T-helper 2 cell (primary cell): ENCODE results near the gene COL6A2.
"Not testable (repeated sequence)": the region's sequence is repeated elsewhere in the genome, so short reads cannot be mapped to it uniquely, and the experiment has no call there.

ENCODE experiments used
- DNase-seq, 5 experiments: peaks; one replicate each; pipeline versions ENCODE4 v3.0.0 to v3.0.0-alpha.2; 2012 to 2022

Gene COL6A2

DNA sequence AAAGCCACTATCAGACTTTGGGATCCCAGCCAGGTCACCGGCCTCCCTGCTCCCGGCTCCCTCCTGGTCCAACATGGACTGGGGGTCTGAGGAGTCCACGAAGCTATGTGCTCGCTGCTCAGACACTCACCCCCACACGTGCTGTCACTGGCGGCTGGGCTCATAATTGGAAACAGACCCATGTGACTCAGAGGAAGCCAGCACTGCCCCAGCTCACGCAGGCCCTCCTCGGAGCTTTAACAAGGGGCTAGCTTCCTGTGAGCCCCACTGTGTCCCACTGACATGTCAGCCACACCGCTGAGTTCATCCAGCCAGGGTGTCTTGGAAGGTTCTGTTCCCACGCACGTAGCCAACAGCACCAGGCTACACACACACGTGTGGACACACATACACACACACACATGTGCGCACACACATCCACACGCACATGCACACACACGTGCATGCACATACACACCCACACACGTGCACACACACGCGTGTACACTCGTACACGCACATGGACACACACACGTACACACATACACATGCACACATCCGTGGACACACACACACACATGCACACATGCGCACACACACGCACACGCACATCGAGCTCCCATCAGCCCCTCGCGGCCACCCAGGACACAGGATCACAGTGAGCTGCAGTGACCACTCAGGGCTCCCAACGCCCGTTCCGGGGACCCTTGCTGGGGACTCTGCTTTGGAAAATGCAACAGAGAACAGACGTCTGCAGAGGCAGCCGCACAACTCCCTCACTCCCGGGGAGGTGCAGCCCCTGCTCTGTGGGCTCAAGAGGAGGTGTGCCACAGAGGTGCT, 18.4 kb upstream of the COL6A2 start:
- no peak for DNase-seq

DNA sequence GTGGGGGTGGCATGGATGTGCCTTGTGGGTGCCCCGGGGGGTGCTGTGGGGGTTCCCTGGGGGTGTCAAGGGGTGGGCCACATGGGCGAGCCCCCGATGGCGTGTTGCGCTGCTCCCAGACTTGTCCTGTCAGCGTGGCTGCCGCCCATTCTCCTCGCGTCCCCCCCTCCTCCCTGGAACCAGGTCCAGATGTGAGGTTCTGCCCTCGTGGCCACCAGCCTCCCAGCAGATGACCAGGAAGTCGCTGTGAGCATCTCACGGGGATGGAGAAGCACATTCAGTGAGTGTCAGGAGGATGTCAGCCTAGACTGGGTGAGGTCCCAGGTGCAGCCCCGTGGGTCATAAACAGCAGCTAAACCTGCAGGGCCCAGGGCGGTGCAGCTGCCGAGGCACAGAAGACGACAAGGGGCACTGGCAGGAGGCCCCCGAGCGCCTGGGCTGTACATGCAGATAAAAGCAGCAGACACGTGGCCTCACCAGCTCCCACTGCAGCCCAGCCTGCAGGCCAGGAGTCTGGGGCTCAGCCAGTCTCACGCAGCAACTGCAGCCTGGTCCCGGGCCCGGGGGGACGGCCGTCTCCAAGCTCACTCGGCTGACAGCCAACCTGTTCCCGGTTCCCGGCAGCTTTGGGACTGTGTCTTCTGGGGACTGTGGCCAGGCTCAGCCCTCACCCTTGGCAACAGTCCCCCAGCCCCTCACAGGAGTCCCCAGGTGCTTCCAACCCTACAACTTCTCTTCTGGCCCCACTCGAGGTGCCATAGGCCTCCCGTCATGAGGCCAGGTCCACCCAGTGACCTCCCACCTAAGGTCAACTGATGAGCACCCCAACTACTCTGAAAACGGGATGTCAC, 17.5 kb upstream of the COL6A2 start:
- DNase-seq, result no peak

DNA sequence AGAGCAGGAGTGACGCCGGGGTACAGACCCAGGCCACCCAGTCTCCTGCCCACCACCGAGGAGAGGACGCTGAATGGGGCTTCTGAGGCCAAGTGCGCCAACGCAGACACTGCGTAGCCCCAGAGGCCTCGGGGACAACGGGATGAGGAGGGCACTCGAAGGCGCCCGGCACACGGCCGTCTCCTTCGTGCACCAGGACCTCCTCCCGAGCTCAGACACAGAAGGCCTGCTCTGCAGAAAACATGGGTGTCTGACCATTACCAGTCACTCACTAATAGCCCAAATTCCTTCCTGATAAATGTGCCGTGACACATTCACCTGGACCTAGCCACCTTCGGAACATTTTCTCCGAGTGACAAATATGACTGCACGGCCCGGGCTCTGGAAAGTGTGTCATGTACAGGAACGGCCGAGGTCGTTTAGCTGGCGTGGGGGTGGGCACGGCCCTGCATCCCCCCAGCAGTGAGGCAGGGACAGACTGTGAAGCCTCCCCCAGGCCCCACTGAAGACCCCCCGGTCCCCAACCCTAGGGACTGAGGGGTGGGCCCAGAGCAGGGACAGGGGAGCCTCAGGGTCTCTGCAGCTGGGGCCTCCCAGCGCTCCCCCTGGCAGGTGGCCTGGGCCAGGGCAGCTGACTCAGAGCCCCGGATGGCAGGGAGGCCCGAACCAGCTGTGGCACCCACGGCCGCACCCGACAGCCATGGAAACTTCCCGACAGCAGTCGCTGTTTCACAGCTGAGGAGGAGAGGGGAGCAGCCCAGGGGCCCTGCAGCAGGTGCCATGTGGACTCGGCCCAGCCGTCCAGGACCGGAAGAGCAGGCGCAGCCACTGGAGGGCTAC, 16.7 kb upstream of the COL6A2 start:
- no peak for DNase-seq

DNA sequence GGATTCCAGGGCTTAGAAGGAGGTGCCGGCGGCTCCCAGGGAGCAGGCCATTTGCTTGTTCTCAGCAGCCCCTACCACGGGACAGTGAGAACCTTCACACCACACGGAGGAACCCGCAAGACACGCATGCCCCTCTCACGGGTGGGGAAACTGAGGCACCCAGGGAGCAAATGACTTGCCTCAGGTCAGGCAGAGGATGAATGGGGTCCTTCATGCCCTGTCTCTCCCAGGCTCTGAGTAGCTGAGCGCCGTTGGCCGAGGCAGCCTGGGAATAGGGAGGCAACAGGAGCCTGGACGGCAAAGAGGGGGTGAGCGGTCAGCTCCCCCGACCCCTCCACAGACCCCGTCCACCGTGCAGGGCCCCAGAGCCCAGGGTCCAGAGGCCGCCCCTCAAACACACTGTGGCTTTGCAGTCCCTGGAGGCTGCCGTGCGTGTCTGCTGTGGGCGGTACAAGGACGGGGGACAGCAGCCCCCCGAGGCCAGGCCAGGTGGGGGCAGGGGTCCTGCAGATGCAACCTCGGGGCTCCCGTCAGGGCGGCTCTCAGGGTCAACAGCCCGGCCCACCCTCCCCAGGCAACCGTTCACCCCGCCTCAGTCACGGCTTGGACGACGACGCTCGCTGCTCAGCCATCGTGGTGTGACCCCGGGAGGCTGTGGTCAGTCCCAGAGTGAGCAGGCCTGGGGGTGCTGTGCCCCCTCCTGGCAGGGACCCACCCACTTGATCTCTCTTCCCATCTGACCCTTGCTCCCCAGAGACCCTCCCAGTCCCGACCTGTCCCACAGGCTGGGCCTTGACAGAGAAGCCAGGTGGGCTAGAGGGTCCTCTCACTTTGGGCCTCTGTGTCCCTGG, 15.8 kb upstream of the COL6A2 start:
- DNase-seq, result no peak

DNA sequence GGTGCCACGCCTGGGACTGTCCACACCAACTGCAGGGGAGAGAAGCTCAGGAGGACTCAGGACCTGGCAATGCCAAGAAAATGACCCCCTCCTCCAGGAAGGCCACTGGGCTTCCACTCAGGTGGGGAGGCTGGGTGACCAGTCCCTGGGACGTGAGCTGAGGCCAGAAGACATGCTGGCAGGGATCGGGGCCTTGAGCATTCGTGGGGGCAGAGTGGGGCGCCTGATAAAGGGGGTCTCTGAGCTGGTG, 15.3 kb upstream of the COL6A2 start:
- no peak for DNase-seq

DNA sequence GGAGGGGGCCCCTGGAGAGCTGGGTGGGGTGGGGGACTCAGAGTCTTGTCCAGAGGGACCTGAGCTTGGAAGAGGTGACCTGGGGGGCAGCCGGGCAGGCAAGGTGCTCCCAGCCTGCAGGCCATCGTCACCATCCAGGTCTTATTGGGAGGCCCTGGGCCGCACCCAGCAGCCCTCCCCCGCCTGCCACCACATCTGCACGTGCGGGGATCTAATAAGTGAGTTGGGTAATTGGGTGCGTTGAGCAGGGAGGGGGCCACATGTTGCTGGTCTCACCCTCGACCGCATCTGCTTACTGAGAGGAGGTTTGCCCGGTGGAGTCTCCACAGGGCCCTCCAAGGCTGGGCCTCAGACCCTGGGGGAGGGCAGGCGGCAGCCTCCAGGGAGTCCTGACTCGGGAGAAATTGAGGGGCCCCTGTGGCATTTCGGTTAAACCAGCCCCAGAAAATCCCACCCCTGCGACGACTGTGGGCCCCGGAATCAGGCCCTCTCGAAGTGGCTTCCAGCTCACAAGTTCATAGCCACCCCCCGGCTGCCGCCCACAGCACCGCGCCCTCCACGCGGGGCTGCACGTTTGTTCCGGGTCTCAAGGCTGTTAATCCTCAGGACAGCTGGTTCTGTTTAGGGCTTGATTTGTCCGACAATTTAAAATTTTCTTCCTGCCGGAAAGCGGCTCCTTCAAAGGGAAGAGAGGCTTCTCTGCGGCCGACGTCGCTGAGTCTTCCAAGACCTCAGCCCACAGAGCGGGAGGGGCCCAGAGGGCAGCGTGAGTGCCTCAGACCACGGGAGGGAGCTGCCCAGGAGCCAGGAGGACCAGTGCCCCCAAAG, 14.7 kb upstream of the COL6A2 start:
- DNase-seq, result no peak

DNA sequence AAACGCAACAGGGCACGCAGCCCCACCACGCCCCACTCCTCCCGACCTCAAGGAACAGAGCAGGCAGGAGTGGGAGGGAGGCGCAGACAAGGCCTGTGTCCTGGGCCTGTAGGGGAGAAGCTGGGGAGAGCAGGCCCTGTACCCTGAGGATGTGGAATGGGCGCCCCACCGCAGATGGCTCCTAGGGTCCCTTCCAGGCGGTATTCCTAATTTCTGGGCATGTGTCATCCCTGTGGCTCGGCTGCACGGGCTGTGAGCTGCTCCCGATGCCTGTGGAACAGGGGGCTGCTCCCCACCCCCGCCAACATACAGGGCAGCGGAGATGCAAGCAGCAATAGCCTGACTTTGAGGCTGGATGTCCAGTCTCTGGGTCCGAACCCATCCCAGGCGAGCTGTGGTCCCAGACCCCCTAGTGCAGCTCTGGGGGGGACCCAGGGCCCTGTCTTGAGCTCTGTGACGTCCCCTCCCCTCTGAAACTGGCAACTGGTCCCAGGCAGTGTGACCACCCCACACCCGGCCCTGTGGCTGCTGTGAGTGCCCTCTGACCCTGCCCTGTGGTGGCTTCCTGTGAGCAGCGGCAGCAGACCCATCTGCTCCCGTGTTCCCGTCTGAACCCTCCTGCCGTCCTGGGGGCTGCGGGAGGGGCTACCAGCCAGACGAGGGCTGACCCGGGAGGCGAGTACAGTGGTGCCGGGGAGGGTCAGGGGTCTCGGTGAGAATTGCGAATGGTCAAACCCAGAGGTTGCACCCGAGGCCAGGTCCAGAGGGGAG, 13.9 kb upstream of the COL6A2 start:
- DNase-seq, result no peak

DNA sequence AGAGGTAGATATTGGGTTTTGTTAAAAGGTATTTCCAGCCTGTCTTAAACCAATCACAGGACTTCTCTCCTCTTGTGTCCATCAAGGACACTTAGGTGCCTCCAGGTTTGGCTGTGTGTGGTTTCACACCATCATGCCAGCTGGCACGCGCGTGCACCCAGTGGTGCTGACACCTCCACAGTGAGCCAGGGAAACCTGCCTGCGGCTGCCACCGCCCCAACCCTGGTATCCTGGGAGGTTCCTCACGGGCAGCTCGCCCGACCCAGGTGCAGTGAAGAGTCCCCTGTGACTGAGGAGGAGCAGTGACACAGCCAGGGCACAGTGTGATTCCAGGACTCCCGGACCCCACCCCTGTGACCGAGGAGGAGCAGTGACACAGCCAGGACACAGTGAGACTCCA, 13.2 kb upstream of the COL6A2 start:
- no peak for DNase-seq

DNA sequence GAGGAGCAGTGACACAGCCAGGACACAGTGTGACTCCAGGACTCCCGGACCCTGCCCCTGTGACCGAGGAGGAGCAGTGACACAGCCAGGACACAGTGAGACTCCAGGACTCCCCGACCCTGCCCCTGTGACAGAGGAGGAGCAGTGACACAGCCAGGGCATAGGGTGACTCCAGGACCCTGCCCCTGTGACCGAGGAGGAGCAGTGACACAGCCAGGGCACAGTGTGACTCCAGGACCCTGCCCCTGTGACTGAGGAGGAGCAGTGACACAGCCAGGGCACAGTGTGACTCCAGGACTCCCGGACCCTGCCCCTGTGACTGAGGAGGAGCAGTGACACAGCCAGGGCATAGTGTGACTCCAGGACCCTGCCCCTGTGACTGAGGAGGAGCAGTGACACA, 12.7 kb upstream of the COL6A2 start:
- not testable (repeated sequence) for DNase-seq

DNA sequence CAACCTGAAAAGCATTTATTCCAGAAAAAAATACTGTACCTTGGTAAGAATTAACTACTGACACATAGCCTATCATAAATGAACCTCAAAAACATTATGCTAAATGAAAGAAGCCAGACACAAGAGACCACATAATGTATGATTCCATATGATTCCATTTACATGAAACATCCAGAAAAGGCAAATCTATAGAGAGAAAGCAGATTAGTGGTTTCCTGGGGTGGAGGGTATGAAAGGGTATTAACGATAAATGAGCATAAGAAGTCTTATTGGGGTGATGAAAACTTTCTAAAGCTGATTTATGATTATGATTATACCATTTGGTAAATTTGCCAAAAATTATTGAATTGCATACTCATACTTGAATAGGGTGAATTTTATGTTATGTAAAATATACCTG, 10.3 kb upstream of the COL6A2 start:
- no peak for DNase-seq

DNA sequence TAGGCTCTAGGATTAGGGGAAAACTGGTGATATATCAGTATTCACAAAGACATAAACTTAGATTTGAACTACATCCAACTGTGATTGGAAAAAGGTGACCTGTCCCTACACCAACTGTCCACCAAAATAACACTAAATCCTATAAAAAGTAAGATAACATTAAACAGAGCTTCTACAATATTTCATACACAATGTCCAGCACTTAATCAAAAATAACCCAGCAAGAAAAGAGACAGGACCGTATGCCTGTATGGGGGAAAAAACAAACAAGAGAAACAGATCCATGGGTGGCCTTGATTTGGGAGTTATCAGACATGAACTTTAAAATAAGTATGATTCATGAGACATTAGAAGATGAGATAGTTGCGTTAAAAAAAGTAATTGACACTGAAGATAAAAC, 9.7 kb upstream of the COL6A2 start:
- no peak for DNase-seq

DNA sequence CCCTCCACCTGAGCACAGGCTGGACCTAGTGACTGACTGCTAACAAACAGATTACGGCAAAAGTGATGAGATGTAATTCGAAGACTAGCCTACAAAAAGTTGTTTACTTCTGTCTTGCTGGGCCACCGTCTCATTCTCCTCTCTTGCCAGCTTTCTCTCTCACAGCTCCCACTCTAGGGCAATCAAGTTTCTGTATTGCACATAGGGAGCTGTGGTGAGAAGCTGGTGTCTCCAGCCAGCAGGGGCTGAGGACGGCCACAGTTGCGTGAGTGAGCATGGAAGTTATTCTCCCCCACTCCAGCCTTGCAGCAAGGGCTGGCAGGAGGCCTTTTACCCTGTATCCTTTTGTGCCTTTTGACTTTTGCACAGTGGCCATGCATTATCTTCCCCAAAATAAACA, 8.6 kb upstream of the COL6A2 start:
- DNase-seq, result no peak

DNA sequence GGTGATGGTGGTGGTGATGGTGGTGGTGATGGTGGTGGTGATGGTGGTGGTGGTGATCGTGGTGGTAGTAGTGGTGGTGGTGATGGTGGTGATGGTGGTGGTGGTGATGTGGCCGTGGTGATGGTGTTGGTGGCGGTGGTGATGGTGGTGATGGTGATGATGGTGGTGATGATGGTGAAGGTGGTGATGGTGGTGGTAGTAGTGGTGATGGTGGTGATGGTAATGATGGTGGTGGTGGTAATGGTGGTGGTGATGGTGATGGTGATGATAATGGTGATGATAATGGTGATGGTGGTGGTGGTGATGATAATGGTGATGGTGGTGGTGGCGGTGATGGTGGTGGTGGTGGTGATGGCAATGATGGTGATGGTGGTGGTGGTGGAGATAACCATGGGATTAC, 6.8 kb upstream of the COL6A2 start:
- DNase-seq, result no peak

DNA sequence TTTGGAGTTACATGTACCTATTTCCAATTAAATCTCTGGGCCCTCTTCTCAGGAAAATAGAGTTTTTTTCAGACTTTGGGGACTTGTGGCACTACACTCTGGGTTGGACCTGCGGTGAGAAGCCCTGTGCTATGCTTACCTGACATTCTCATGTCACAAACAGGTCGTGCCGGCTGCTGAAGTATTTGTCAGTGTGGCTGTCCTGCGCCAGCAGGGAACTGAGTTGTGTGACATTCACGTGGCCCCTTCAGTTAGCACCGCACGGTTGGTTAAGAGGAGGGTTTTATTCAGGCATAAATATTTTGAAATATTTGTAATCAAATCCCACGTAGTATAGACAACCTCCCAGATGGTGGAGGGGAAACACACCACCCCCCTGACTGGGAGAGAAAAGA, 6.3 kb upstream of the COL6A2 start:
- no peak for DNase-seq

DNA sequence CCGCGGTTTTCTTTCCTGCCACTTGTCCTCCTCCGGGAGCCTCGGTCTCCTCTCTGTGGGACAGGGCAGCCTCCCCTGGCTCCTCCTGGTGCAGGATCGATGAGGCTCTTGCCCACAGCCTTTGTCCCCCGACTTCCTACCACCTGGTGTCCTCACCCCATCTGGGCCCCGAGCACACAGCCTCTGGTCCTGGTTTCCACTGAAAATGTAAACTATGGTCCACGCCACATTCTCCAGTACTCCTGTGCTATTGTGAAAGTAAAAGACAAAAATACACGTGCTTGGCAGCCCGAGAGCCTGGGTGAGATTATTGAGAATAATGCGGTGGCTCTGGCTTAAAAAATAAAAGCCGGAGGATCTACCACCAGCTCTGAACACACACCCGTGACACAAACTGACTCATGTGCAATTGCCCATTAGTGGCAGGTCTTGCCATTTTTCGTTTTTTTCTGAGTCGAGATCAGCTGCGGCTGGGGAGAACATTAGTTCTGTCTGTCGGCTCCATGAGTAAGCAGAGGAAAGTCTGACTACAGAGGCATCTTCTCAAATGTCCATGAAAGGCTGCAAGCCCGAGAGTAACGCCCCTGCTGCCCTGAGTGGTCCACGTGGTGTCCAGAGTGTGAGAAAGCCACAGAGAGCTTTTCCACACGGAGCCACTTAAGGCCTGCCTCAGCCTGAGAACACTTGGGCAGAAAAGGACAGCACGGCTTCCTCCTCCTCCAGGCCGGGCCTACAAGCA, 5.7 kb upstream of the COL6A2 start:
- DNase-seq, result no peak

DNA sequence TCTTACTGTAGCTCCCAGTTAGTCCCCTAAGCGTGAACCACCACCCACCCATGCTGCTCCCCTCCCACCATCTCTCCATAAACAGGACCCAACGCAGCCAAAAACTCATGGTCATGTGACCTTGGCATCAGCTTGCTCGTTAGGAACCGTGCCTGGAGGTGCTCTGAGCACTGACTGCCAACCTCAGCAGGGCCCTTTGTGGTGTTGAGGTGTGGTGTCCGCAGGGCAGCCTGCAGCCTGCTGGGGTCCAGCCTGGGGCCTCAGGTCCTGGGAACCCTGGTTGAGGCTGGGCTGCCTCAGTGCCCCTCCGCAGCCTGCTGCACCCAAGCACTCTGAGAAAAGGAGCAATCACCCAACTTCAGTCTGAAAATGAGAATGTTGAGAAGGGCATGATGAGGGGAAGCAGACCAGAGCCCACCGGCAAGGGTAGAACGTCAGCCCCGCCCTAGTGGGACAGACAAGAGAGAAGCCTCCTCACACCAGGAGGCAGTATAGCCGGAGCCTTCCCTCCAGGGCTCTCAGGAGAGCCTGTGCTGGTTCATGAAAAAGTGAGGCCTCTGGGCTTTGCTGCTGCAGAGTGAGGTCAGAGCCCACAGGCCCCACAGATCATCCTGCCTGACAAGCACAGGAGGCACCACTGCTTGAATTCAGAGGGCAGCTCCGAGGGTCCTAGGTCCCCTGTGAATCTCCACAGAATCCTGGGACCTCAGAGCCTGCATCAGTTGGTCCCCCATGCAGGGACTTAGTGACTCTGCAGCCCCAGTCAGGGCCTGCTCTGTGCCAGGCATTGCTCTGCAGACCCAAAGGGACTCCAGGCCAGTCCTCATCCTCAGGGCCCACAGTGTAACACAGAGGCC, 4.9 kb upstream of the COL6A2 start:
- DNase-seq, result no peak

DNA sequence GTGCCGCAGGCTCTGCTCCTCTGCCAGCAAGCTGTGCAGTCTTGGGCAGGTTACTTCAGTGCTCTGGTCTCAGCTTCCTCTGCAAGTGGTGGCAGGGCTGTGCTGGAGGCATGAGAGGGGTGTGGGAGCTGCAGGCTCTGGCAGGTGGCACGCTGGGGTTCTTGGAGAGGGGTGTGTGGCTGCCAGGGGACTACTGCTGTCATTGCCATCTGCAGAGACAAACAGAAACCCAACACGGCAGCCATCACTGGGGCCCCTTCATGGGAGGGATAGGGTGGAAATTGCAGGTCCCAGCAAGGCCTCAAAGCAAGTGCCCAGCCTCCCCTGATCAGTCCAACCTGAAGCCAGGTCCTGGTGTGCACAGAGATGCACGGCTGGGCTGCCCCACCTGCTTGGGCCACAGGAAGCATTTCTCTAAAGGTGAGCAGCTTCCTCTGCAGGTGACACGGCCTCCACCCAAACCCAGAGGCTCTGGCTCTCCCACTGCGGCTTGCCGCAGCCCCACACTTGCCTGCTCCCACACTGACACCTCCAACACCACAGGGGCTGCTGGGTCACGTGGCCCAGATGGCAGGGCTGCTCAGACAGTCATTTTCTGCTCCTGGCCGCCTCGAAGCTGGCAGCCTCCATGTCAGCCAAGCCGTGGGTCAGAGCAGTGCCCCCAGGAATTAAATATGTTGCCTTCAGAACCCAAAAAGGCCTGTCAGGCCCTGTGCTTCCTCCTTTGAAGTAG, 4.1 kb upstream of the COL6A2 start:
- DNase-seq, result peak in 1 of 5 experiments; percentile 72

DNA sequence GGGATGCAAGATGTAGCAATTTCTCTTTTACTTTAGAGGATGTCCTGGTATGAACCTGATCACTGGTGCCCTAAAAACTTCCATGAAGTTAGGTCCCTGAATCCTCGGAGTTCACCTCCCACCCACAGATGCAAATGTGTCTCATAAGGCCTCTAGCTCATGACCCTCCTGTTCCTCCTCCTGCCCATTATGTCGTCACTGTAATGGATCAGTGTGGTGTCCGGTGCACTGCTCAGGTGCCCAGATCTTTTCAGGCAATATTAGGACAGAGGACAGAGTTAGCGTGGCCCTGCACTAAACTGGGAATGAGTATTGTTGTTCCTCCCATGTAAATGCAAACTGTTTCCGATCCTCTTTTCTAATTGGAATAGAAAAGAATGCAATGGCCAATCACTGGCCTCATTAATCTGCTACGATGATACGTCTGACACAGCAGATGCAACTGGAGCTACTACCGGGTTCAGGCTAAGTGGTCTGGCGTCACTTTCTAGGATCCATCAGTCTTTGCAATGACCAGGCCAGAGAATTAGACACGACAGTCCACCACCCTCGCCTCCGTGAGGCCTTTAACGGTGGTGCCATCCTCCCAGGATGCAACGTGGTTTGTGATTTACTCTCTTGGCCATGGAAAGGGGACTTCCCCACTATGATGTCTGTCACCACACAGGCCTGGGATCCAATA, 3.4 kb upstream of the COL6A2 start:
- DNase-seq, result no peak
